Stimulated activated CD8-positive, alpha-beta memory T cell treated with anti-CD3 and anti-CD28 coated beads, Interleukin-15, amount 100 ng/mL, for 48 hours (primary cell): Measurements from ENCODE around the gene PRR15L.

Experiments used
- DNase-seq, 2 donors: peaks; one replicate each; pipeline ENCODE4 v3.0.0-alpha.2; 2020; ENCODE audit warnings: low read depth in 2 of 2

Gene PRR15L

DNA sequence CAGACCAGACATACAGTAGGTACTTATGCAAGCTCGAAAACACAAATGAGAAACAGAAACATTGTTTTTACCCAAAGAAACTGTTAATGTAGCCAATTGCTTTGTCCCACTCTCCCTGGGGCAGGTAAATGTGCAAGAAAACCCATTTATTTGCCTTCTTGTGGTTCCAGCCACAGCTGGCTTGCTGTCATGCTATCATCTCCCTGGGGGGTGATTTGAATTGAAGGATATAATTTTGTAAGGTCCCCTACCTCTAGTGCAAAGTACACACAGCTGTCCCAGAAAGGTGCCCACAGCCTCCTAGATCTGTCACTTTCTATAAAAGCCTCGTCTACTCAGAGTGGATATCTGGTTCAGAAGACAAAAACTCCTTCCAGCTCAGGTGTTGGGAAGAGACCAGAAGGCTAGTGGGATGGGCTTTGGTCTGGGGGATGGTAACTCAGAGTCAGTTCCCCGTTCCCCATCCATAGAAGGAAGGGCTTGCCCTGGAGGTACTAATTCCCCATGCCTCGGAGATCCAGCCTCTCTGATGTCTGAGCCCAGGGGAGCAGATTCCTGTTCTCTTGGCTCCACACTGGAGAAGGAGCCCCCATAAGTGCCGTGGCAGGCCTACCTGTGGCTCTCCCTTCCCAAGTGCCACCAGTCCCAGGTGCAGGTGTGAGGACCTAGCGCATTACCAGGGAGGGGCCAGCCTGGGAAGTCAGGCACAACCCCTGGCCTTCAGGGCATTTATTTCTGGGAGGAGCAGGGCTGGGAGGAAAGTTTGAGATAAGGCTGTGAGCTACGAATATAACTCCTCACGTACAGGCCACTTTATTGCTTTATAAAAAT lies 2.4 kb upstream of the PRR15L start:
- no peak for DNase-seq

DNA sequence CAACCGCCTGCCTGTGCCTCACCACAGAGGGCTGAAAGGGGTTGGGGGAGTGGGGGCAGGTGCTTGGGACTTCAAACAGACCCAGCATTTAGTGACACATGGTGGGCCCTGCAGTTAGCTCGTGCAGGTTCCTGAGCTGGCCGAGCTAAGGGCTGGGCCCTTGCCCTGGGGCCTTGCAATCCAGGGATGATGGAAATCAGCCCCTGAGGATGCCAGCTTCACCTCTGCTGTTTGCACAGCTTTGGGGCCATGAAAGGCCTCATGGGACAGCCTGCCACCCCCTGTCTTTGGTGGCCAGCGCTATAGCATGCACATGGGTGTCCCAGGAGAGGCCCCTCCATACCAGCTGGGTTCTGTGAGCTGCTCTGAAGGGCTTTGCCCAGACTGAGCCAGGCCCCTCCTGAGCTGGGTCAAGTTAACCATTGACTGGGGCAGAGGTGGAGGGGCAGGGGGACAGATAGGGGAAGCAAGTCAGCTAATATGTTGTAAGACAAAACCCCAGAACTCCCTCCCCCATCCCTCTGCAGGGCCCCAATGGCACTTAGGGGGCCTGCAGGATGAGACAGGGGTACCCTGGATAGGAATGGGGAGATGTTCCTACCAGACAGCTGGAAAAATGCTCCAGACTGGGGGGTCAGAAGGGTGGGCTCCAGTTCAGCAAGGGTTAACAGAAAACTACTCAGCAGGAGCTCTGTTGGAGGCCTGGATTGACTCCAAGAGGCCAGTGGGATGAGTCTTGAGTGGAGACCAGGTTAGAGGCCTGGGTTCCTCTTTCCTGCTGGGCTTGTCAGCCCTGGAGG lies 692 bp downstream of the PRR15L start:
- DNase-seq: no peak

DNA sequence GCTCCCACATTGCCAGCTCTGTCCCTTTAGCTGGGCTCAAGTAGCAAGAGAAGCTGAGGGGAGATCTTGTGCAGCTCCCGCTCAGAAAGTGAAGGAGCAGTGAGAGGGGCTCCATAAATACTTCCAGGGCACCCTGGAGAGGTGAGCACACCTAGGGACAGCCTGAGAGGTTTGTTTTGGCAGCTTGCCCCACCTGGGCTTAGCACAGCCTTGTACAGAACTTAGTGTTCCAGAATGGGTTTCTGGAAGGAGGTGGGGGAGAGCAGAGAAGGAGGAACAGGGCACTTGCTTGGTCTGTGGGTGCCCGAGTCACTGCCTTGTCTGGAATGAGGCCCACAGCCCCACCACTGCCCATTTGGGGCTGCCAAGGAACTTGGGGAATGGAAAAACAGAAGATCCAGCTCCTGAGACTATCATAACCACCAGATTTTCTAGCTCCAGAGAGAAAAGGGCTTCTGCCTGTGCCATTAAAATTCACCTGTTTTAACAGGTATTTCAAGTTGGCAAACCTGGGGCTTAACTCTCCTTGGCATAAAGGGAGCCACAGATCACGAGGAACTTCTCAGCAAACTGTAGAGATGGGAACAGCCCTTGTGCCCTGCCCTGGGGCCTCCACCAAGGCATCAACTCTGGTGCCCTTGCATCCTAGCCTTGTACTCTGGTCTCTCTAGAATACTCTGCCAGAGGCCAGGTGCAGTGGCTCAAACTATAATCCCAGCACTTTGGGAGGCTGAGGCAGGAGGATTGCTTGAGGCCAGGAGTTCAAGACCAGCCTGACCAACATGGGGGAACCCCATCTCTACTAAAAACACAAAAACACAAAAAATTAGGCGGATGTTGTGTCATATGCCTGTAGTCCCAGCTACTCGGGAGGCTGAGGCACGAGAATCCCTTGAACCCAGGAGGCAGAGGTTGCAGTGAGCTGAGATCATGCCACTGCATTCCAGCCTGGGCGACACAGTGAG lies 1.9 kb downstream of the PRR15L start:
- no peak for DNase-seq

DNA sequence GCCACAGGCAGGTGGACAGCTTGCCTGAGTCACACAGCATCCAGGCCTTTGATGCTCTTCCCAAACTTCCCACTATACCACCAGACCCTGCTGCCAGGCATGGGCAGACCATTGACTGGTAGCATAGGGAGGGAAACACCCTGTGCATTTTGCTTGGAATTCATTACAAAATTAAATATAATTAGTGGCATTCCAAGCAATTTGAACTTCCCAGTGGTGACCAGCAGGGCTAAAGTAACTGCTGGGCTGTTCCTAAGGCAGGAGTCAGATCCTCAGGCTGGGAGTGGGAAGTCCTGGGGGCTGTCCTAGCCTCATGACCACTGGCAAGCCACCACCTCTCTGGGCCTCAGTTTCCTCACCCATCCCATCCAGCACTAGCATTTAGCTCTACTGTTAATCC lies 3.8 kb downstream of the PRR15L start:
- DNase-seq: no peak

DNA sequence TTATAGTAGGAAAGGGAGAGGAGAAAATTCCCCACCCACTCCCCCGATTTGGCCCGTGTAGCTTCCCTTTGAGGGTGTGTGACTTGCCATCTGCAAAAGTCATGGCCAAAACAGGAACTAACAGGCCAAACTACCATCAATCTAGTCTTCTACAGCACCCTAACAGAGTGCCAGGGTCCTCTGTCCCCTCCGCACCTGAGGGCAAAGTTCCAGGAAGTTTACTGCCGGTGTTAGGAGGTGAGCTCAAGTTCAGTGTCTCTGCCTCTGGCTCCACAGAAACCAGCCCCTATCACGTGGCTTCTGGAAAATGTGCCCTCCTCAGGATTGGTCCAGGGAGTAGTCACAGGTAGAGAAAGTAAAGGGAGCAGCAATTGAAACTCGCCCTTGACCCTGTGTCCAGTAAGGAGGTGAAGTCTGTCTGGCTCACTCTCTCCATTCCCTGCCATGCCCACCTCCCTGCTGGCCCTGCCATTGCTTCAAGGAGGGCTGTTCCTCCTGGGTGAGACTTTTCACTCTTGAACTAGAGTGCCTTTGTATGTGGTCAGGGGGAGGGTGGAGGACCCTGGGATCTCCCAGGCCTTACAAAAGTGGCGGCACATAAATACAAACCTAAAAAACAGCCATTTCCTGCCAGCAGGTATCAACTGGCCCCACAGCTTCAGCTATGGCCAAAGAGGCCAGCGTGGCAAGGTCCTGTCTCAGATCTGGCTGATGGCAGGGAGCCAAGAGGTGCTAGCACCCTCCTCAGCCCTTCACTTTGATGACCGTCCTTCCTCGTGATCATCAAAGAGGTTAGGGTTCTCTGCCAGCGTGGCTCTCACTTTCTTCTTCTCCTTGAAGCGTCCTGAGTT lies 5.3 kb downstream of the PRR15L start:
- no peak for DNase-seq

DNA sequence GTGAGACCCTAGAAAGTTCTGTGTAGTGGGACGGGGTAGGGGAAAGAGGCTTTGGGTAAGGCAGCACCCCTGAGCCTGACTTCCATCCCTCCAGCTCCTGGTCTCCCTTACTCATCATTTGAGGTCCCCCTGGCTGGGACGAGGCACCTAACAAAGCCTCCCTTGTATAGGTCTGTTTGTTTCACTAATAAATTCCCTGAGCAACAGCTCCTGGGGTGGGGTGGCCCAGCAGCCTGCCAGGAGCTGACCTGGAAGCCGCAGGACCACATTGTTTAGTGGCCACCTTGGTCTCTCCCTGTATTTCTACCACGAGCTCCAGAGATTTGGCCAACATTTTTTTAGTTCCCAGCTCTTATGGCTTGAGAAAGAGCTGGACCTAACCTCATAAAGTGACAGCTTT lies 7.2 kb downstream of the PRR15L start:
- DNase-seq: no peak

DNA sequence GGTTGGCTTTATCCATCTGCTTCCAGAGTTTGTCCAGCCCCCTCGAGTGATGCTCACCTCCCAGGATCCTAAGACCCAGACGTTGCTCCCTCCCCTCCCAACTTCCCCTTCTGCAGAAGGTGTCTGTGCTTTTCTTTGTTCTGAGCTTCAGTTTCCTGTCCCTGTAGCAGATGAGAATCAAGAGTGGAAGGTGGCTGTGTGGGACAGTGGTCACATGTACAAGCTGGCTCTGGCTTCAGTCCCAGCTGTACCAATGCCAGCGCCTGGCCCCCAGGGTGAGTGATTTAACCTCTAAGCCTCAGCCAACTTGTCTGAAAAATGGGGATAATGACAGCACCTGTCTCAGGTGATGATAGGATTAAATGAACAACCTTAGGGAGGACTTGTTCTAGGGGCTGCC lies 7.7 kb downstream of the PRR15L start:
- no peak for DNase-seq

- DNase-seq: peak; percentile 64 to 70
Measured at GRCh38 chr17:47949197-47949759, 8.4 kb downstream of the PRR15L start.

GRCh38 chr17:47948706-47949196 lies 8.9 kb downstream of the PRR15L start:
- DNase-seq: no peak

DNA sequence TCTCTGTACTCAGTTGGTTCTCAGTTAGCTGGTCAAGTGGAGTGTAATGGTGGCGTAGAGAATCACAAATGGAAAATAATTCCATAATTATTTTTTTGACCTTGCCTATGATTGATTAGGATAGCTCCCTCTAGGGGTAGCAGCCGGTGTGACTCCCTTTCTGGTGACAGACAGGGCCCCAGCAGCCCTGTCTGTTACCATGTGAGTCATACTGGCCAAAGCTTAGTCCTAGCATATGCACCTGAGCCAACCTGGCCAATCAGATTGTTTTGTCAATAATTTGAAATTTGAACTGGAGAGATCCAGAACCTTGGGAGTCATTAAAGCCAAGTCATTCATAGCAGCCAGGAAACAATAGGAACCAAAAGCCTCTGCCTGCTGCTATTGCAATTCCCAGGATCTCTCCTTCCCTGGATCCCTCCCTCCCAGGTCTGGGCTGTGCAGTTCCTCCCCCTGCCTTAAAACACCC lies 10.7 kb downstream of the PRR15L start:
- DNase-seq: peak; percentile 67 to 70

- DNase-seq: no peak
Measured at GRCh38 chr17:47946516-47946915, 11.2 kb downstream of the PRR15L start.

DNA sequence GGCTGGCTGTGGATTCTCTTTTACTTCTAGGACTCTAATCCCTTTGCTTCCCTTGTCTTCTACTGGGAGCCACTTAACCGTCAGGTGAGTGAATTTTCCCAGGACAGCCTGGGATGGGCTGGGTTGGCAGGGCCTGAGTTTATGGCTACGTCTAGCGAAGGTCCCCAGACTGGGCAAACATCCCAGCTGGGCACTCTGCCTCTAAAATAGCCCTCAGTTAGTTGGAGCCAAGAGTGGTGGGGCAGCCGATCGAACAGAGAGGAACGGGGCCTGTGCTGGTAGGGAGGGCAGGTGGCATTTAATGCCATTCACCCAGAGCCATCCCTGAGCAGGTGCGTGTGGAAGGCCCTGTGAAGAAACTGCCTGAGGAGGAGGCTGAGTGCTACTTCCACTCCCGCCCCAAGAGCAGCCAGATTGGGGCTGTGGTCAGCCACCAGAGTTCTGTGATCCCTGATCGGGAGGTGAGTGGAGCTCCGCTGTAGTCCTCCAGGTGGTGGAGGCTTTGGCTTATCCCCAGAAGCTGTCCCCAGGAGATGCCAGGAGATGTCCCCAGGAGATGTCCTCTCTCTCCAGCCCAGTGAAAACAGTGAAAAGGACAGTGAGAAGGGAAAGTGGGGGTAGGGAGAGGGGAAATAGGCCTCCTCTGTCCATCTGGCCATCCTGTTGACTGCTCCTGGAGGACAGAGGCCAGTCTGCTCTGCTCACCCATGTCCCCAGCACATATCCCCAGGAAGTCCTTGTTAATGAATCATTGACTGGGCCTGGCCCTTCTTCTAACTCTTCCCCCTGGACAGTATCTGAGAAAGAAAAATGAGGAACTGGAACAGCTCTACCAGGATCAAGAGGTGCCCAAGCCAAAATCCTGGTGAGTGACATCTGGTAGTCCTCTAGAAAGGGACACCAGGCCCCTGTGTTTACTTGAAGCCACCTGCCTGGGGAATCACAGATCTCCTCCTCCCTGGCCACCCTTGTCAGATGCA lies 11.9 kb downstream of the PRR15L start:
- no peak for DNase-seq

DNA sequence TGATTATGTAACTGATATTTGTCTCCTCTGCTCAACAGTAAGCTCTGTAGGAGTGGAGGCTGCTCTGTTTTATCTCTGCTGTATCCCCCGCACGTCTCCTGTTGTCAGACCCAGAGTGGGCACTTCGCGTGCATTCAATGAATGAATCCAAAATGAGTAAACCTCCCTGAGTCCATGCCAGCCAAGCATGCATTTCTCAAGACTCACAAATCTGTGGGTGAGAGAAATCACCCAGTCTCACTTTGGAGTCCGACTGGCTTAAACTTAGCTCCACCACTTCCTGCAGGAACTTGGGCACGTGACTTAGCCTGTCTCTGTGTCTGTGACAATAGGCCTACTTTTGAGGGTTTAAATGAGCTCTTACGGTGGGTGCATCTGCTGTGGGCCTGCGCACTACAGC lies 12.6 kb downstream of the PRR15L start:
- no peak for DNase-seq

- DNase-seq: no peak
Measured at GRCh38 chr17:47942568-47942967, 15.1 kb downstream of the PRR15L start.

DNA sequence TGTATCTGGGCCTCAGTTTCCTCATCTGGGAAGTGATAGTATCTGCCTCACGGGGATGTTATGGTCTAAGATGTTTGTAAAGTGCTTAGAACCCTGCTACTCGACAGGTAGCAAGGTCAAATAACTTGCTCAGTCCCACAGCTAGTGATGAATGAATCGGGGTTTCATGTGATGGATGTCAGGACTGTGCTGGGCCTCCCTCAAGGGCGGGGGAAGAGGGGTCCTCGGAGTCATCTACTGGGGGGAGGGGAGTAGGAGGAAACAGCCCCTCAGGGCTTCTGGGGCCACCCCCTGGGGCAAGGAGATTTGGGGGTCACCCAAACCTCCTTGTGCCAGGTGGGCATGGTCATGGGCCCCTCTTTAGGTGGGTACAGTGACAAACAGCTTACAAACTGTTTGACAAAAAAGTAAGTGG lies 15.6 kb downstream of the PRR15L start:
- DNase-seq: no peak

GRCh38 chr17:47941246-47942095 lies 16.2 kb downstream of the PRR15L start, which contains the start of gene PNPO:
TSS of gene PNPO (plus strand) at chr17:47941571. CDS start at chr17:47941676, 105 bp downstream.
- DNase-seq: peak; percentile 94 to 95

DNA sequence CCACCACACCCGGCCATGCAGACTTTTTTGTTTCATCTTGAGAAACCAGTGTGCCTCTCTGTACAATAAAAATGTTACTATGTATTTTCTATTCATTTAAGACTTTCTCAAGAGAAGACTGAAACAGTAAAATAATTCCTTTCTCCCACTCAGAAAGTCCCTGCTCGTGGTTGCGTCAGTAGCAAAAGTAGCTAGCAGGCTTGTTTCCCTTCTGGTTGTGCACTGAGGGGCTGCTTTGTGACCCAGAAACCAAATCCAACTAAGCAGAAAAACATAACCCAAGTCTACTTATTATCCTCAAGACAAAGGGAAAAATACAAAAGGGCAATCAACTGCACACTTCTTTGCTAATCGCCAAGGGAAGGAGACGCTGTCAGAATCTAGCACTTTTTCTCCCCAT lies 19.7 kb downstream of the PRR15L start:
- no peak for DNase-seq

DNA sequence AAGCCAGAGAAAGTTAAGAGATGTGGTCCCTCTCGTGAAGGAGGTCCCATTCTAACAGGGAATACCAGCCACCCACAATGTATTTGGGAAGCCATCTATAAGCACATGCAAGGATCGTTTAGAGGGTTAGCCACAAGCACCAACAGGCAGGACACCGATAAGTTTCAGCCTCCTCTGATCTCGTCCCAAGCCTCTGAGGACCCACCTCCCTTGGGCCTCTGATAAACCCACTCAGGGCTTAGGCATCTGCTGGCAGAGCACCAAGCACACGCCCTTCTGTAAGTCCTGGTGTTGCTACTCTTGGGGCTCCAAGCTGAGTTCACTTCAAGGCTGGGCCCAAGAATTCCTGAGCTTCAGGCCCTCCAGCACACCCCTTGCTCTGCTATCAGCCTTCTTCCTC lies 21.7 kb downstream of the PRR15L start:
- DNase-seq: no peak
